Measurements from ENCODE around the gene MRC2.

- TF ChIP-seq POLR2A (IDR thresholded peaks at IDR 0.05) (no peak), CTCF (IDR thresholded peaks at IDR 0.05) (no peak)
These were observed 26.6 kb downstream of the MRC2 start for GRCh38 chr17:62653826-62654761.
